Measurements from ENCODE around the gene CACNA2D4. TPM values are rescaled to one million over a fixed set of nuclear protein-coding genes. Genes with fewer than 3 reads are reported as not detected.

CACNA2D4 gene
- total RNA-seq, 1 donor, result 0.27 TPM

DNA sequence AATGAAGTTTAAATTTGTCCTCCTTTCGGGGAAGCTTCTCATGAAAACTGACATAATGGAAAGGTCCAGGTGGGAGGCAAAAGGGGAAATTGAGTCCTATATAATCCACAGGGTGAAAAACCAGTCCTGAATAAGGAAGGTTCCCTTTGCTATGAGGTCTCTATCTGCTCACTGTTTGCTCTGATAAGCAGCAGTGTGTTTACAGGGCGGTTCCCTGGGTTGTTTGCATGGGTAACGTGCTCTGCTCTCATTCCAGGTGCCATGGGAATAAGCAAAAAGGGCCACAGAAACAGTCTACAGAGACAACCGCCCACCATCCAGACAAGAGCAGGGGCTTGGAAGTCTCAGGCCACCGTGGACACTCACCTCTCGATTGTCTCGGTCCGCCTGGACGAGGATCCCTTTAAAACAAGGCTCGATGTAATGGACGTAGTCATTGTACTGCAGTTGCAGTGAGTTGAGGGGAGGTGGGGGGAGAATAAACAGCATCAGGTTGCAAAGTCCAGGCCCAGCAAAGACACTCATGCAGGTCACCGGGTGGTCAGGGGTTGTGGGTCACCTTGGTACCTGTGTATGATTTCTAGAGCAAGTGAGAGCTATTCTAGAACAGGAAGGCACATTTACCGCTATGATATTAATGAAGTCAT lies 32.7 kb downstream of the CACNA2D4 start:
- TF ChIP-seq, protein P1, sequence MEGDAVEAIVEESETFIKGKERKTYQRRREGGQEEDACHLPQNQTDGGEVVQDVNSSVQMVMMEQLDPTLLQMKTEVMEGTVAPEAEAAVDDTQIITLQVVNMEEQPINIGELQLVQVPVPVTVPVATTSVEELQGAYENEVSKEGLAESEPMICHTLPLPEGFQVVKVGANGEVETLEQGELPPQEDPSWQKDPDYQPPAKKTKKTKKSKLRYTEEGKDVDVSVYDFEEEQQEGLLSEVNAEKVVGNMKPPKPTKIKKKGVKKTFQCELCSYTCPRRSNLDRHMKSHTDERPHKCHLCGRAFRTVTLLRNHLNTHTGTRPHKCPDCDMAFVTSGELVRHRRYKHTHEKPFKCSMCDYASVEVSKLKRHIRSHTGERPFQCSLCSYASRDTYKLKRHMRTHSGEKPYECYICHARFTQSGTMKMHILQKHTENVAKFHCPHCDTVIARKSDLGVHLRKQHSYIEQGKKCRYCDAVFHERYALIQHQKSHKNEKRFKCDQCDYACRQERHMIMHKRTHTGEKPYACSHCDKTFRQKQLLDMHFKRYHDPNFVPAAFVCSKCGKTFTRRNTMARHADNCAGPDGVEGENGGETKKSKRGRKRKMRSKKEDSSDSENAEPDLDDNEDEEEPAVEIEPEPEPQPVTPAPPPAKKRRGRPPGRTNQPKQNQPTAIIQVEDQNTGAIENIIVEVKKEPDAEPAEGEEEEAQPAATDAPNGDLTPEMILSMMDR (IDR thresholded peaks at IDR 0.05; ENCODE audit: insufficient read depth, low read length), result no peak
- H3K4me3 ChIP-seq (ENCODE audit: low read depth, low read length), result no peak overlapping the region
- no peak for DNase-seq (ENCODE audit: low read depth)

DNA sequence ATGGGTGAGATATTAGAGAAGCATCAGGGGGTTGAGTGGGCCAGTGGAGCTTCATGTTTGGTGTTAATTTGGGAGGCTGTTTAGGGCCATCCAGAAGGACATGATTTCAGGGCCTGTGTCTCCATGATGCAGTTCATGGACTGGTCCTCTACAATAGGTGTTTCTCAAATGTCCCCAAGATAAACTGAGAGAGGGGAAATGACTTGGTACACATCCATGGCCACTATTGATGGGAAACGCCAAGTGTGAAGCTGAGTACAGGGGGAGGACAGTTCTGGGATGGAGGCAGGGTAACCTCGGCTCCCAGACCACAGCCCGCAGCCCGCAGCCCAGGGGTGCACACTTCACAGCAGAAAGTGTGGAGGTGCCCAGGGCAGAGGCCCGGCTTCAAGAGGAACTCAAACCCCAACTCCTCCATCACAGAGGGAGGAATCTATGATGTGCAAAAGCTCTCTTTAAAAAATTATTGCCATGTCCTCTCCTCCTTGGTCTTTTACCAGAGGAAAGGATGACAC lies 33.3 kb downstream of the CACNA2D4 start:
- TF ChIP-seq, protein P1 (IDR thresholded peaks at IDR 0.05; ENCODE audit: insufficient read depth, low read length), result no peak
- no peak for DNase-seq (ENCODE audit: low read depth)
- no peak overlapping the region for H3K4me3 ChIP-seq (ENCODE audit: low read depth, low read length)

DNA sequence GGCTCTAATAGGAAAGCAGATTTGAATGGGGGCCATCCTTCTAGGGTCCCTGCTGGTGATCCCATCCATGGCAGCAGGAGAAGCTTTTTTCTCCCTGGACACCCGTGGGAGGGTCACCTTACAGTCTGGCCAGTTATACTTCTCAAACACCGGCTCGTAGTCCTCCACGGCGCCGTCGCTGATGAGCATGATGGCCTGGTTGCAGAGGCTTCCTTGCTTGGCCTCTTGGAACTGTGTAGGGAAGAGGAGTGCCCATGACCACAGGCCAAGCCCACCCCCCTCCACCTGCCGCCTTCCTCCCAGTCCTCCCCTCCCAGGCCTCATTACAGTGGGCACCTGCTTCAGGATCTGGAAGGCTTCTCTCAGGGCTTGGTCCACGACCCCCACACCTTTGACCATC lies 33.8 kb downstream of the CACNA2D4 start:
- H3K4me3 ChIP-seq (ENCODE audit: low read depth, low read length), result no peak overlapping the region
- TF ChIP-seq, protein P1 (IDR thresholded peaks at IDR 0.05; ENCODE audit: insufficient read depth, low read length), result no peak
- DNase-seq (ENCODE audit: low read depth), result no peak

DNA sequence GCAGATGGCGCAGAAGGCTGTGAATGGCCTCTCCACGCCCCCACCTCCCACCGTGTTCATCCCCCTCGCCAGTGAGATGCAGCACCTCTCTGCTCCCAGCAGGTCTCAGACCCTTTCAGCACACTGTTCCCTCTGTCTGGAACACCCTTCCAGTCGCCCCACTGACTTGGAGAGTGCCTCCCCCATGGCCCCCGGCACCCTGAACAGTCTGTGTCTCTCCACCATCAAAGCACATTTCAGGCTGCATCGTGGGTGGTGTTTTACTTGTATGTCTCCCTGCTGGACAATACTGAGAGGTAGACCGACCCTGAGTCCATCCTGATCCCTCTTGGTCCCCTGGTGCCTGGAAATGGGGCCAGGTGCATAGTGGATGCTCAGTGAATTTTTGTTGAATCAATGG lies 34.9 kb downstream of the CACNA2D4 start:
- DNase-seq (ENCODE audit: low read depth), result no peak
- TF ChIP-seq, protein P1 (IDR thresholded peaks at IDR 0.05; ENCODE audit: insufficient read depth, low read length), result no peak
- H3K4me3 ChIP-seq (ENCODE audit: low read depth, low read length), result no peak overlapping the region

DNA sequence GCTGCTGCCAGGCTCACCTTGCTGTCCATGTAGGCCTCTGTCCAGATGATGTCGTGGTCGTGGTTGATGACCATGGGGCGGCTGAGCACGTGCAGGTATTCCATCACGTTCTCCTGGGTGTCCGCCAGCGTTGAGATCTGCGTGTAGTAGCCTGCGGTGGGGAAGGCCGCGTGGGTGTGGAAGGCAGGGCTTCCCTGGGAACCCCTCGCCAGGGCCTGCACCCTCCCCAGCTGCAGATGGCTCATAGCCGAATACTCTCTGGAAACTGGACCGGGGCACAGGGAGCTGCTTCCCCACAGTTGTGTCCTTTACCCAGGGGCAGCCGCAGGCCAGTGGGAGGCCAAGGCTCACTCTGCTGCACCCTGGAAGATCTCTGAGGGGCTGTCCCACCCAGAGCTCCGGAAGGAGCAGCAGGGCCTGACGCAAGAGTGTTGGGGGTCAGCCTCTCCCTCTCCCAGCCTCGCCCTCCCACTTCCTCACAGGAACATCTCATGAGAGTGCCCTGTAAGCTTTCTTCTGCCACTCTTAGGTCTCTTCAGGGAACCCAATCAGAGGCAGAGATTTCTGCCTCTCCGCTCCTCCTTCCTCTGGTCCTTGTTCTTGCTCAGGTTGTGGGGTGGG lies 35.5 kb downstream of the CACNA2D4 start:
- TF ChIP-seq, protein P1 (IDR thresholded peaks at IDR 0.05; ENCODE audit: insufficient read depth, low read length), result no peak
- DNase-seq (ENCODE audit: low read depth), result no peak
- H3K4me3 ChIP-seq (ENCODE audit: low read depth, low read length), result no peak overlapping the region

DNA sequence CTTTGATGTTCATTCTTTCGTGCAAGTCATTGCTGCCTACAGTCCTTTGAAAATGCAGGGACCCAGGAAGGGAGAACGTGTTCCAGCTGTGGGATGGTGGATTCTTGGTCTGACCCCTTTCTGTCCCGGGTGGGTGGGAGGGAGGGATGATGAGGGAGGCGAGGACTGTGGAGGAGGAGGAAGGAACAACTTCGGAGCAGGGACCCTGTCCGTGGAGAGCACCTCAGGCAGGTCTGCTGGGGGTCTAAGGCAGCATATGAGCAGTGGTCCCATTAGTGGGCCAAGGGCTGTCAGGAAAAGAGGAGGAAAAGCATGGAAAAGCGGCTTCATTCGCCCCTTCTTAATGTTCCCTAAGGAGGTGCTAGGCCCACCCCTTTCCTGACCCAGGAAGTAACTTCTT lies 36.0 kb downstream of the CACNA2D4 start:
- no peak for DNase-seq (ENCODE audit: low read depth)
- no peak overlapping the region for H3K4me3 ChIP-seq (ENCODE audit: low read depth, low read length)
- TF ChIP-seq, protein P1 (IDR thresholded peaks at IDR 0.05; ENCODE audit: insufficient read depth, low read length), result no peak
